SK-N-SH (cell line): ENCODE measurements around the gene CHCHD3. TPM values are rescaled to one million over a fixed set of nuclear protein-coding genes. Genes with fewer than 3 reads are reported as not detected.
A peak's percentile ranks its signal among the peaks of the same experiment; 100 is the strongest.

ENCODE experiments used
- CTCF ChIA-PET: fragments of 300-600, 350-600 bp; formaldehyde crosslinking; extraction: SDS; loops from one replicate; lab custom pipeline; 2021; lab: Yijun Ruan, JAX
- POLR2A ChIA-PET: fragments of 350-600 bp; sonication (Branson Sonifier 250); formaldehyde crosslinking; extraction: SDS; loops from one replicate; lab custom pipeline; 2020; ENCODE audit warnings: antibody characterized with exemption, inconsistent platforms; lab: Yijun Ruan, JAX
- DNase-seq: peaks from one replicate; pipeline ENCODE4 v3.0.0; 2012
- H2AFZ ChIP-seq: fragments of 200-600 bp; sonication (generic); 2 replicates; pipeline ENCODE4 v1.8.1; 2016; ENCODE audit warnings: antibody characterized with exemption, mild to moderate bottlenecking, low read depth
- H3F3A ChIP-seq: fragments of 200-600 bp; sonication (generic); replicated peaks from 2 replicates; pipeline ENCODE3; 2016; ENCODE audit warnings: antibody characterized with exemption, mild to moderate bottlenecking; ENCODE audit not compliant: insufficient read depth
- H3K27ac ChIP-seq, 2 experiments: fragments of 200-500 bp in 1 of 2; fragments of 200-600 bp in 1 of 2; sonication (Bioruptor generic) in 1 of 2; sonication (generic), shearing (Covaris generic) in 1 of 2; 2 replicates each; pipeline versions ENCODE4 v1.5.1 to v1.6.1; 2014 to 2016; ENCODE audit warnings: low read depth in 2 of 2, inconsistent platforms in 1 of 2, low read length in 1 of 2, mild to moderate bottlenecking in 1 of 2, mixed read lengths in 1 of 2
- H3K27me3 ChIP-seq: fragments of 200-600 bp; sonication (generic), shearing (Covaris generic); 2 replicates; pipeline ENCODE4 v1.6.1; 2016; ENCODE audit warnings: mixed run types; ENCODE audit not compliant: insufficient read depth
- H3K36me3 ChIP-seq, 2 experiments: fragments of 200-500 bp in 1 of 2; fragments of 200-600 bp in 1 of 2; sonication (Bioruptor generic) in 1 of 2; sonication (generic) in 1 of 2; replicated peaks in 1 of 2; 2 replicates each; pipeline versions ENCODE3 to v1.5.1; 2014 to 2016; ENCODE audit warnings: low read length in 1 of 2, mild to moderate bottlenecking in 1 of 2; ENCODE audit not compliant: insufficient read depth in 2 of 2, control insufficient read depth in 1 of 2
- H3K4me1 ChIP-seq, 2 experiments: fragments of 200-500 bp in 1 of 2; fragments of 200-600 bp in 1 of 2; sonication (Bioruptor generic) in 1 of 2; sonication (generic), shearing (Covaris generic) in 1 of 2; 2 replicates each; pipeline versions ENCODE4 v1.5.1 to v1.6.1; 2014 to 2016; ENCODE audit warnings: low read depth in 1 of 2, low read length in 1 of 2, mixed run types in 1 of 2; ENCODE audit not compliant: insufficient read depth in 2 of 2, control insufficient read depth in 1 of 2
- H3K4me2 ChIP-seq: fragments of 200-600 bp; sonication (generic), shearing (Covaris generic); 2 replicates; pipeline ENCODE4 v1.6.1; 2017; ENCODE audit warnings: mixed run types
- H3K4me3 ChIP-seq, 2 experiments: fragments of 200-500 bp in 1 of 2; fragments of 200-600 bp in 1 of 2; sonication (Bioruptor generic) in 1 of 2; sonication (generic), shearing (Covaris generic) in 1 of 2; 2 replicates each; pipeline versions ENCODE4 v1.5.1 to v1.8.1; 2014 to 2016; ENCODE audit warnings: low read depth in 2 of 2, inconsistent platforms in 1 of 2, low read length in 1 of 2, mild to moderate bottlenecking in 1 of 2, mixed read lengths in 1 of 2, moderate library complexity in 1 of 2
- H3K79me2 ChIP-seq: fragments of 200-600 bp; sonication (generic); 2 replicates; pipeline ENCODE4 v1.8.1; 2017; ENCODE audit warnings: mild to moderate bottlenecking; ENCODE audit not compliant: insufficient read depth
- H3K9ac ChIP-seq: fragments of 200-600 bp; sonication (generic); 2 replicates; pipeline ENCODE4 v1.6.1; 2017; ENCODE audit warnings: mixed run types
- H3K9me2 ChIP-seq: fragments of 200-600 bp; sonication (generic); 2 replicates; pipeline ENCODE4 v1.6.1; 2017; ENCODE audit warnings: mixed run types
- H3K9me3 ChIP-seq: fragments of 200-600 bp; sonication (generic); 2 replicates; pipeline ENCODE4 v1.6.1; 2017; ENCODE audit warnings: mixed run types, mild to moderate bottlenecking, moderate library complexity
- H4K20me1 ChIP-seq: fragments of 200-600 bp; sonication (generic); 2 replicates; pipeline ENCODE4 v1.6.1; 2017; ENCODE audit warnings: mild to moderate bottlenecking, mixed run types; ENCODE audit not compliant: insufficient read depth
- CHD2 ChIP-seq: fragments of 150-350 bp; IDR thresholded peaks from 2 replicates; pipeline ENCODE4 v1.6.1; 2018; ENCODE audit warnings: low read length; ENCODE audit not compliant: partially characterized antibody
- CTCF ChIP-seq: fragments of 200-600 bp; sonication (generic); IDR thresholded peaks from 2 replicates; pipeline ENCODE4 v1.6.1; 2017; ENCODE audit warnings: antibody characterized with exemption, mild to moderate bottlenecking, moderate library complexity
- FOSL2 ChIP-seq: IDR thresholded peaks from 2 replicates; pipeline ENCODE4 v1.4.0; 2012; ENCODE audit warnings: low read depth, mild to moderate bottlenecking, moderate library complexity, borderline replicate concordance
- FOXJ3 ChIP-seq: sonication (generic); formaldehyde crosslinking; IDR thresholded peaks from 2 replicates; pipeline ENCODE4 v1.5.1; 2020; ENCODE audit warnings: mild to moderate bottlenecking, missing genetic modification reagents
- FOXM1 ChIP-seq: IDR thresholded peaks from 2 replicates; pipeline ENCODE4 v1.4.0; 2012; ENCODE audit warnings: low read depth, mild to moderate bottlenecking
- MEF2A ChIP-seq: IDR thresholded peaks from 2 replicates; pipeline ENCODE4 v1.4.0; 2012; ENCODE audit warnings: low read depth, borderline replicate concordance
- MXI1 ChIP-seq: IDR thresholded peaks from 2 replicates; pipeline ENCODE4 v1.6.1; 2012; ENCODE audit warnings: mild to moderate bottlenecking, low read depth, low read length, improper control_type of control experiment
- NFIC ChIP-seq: IDR thresholded peaks from 2 replicates; pipeline ENCODE4 v1.4.0; 2012; ENCODE audit warnings: borderline replicate concordance
- RAD21 ChIP-seq: IDR thresholded peaks from 2 replicates; pipeline ENCODE4 v1.6.1; 2012; ENCODE audit warnings: mild to moderate bottlenecking, low read length
- RCOR1 ChIP-seq: fragments of 150-350 bp; IDR thresholded peaks from 2 replicates; pipeline ENCODE4 v1.6.1; 2017; ENCODE audit warnings: antibody characterized with exemption, low read length
- RXRA ChIP-seq: IDR thresholded peaks from 2 replicates; pipeline ENCODE4 v1.4.0; 2012; ENCODE audit warnings: low read depth, mild to moderate bottlenecking, borderline replicate concordance
- TCF12 ChIP-seq: IDR thresholded peaks from 2 replicates; pipeline ENCODE4 v1.4.0; 2012
- USF1 ChIP-seq: IDR thresholded peaks from 2 replicates; pipeline ENCODE4 v1.4.0; 2012; ENCODE audit warnings: low read depth, borderline replicate concordance
- USF2 ChIP-seq: fragments of 150-350 bp; IDR thresholded peaks from 2 replicates; pipeline ENCODE4 v1.6.1; 2017; ENCODE audit warnings: antibody characterized with exemption, low read length, low read depth, borderline replicate concordance
- YY1 ChIP-seq: IDR thresholded peaks from 2 replicates; pipeline ENCODE4 v1.4.0; 2012; ENCODE audit warnings: low read depth, mild to moderate bottlenecking
- WGBS: methylation state at CpG from one replicate; pipeline ENCODE4 v1.1.6; 2017; ENCODE audit warnings: low lambda C conversion rate; 5-methylcytosine and 5-hydroxymethylcytosine counted together
- polyA plus RNA-seq, 3 experiments: library from polyadenylated mRNA; depleted of rRNA; stranded (reverse); fragments of >200 nt; gene quantifications; 2 replicates each; pipeline ENCODE4 v1.2.3, GENCODE V29; 2012
- TF ChIP-seq, protein P1 (sequence below): fragments of 150-350 bp; IDR thresholded peaks from 2 replicates; pipeline ENCODE4 v1.6.1; 2016; ENCODE audit warnings: mild to moderate bottlenecking, low read depth, low read length

CHCHD3 gene
- polyA plus RNA-seq, 1 of the 3 experiments (the other 2 are of a cell fraction), result 97.1 TPM

DNA sequence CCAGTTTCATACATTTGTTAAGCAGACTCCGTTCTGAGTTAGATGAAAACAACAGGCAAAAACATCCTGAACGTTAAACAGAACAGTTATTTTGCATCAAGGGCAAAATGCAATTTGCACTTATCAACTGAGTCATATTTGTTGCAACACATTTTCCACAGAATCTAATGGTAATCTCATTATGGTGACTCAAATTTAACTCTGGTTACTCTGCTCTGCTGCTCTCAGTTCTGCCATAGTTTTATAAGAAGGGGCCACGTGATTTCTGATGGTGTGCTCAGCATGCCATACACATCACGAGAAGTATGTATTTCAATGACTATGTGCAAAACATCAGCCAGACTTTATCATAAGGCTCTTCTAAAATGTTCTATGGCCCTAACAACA lies 148.8 kb downstream of the CHCHD3 start (continued):
- TF ChIP-seq USF2 (no peak), RAD21 (no peak), RCOR1 (no peak), FOSL2 (no peak; the same call in 1 of the 2 replicates), CTCF (no peak), USF1 (peak; percentile 74; the same call in 1 of the 2 replicates), YY1 (no peak), RXRA (no peak), MXI1 (no peak), FOXM1 (no peak), CHD2 (no peak), NFIC (no peak), FOXJ3 (CRISPR knock-in tag) (no peak), MEF2A (no peak)
- TF ChIP-seq, protein P1, sequence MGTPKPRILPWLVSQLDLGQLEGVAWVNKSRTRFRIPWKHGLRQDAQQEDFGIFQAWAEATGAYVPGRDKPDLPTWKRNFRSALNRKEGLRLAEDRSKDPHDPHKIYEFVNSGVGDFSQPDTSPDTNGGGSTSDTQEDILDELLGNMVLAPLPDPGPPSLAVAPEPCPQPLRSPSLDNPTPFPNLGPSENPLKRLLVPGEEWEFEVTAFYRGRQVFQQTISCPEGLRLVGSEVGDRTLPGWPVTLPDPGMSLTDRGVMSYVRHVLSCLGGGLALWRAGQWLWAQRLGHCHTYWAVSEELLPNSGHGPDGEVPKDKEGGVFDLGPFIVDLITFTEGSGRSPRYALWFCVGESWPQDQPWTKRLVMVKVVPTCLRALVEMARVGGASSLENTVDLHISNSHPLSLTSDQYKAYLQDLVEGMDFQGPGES, result no peak

DNA sequence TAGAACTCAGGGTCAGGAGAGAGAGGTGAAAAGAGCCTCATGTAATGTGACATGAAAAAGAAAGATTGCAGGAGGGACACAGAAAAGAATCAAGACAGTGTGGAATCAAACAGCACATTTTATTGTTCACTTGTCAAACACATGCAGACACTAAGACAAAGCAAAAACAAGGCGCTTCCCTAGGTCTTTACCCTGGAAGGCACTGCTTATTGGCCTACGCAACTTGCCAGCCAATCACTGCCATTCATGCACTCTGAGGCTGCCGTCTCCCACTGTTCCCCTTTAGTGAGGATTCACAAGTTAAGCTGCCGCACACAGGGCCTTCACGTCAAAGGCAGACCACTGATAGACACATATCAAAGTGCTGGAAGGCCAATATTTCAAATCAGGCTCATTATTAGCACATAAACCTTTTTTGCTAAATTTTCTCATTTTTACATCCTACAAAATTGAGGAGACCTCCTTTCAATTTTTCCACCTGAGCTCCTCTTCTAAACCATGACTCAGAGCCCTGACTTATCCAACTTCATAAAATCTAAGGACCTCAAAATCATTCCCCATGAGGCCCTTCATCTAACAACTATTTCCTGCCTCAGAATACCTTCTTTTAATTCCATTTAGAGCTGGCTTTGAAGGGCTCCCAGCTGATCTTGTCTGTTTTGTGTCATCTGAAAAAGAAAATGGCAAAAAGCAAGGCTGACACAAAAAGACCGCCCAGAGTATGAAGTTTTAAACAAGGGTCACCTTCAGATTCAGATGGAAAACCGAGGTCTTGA lies 149.4 kb downstream of the CHCHD3 start:
- Histone ChIP-seq H3K9me3 (no peaks in the 10 kb centered on the region), H3F3A (no peaks in the 10 kb centered on the region)

More for the DNA sequence above, 149.4 kb downstream of the CHCHD3 start:
- no peak overlapping the region for H3K4me3 ChIP-seq
- DNase-seq, result no peak
- H3K9me2 ChIP-seq, result no peaks in the 10 kb centered on the region
- TF ChIP-seq TCF12 (peak; percentile 39; the same call in 1 of the 2 replicates), CHD2 (no peak)
- peaks cover 11 to 14% of the 10 kb centered on the region in 2 experiments; a peak in 3 of 4 replicates for H3K4me1 ChIP-seq
- WGBS, result 85% methylated on average over 7 of the region's 7 CpGs
- 0 out of 2 replicates have a peak overlapping the region, but pooled peaks have one; percentile 13 for H3K4me2 ChIP-seq
- H3K9ac ChIP-seq, result no peak overlapping the region
- peak overlapping the region; percentile 5 to 38 for H3K27ac ChIP-seq
- H2AFZ ChIP-seq, result no peak overlapping the region
- H3K36me3 ChIP-seq, result peaks cover 0 to 4% of the 10 kb centered on the region in 2 experiments
- no peaks in the 10 kb centered on the region for H4K20me1 ChIP-seq
- no peaks in the 10 kb centered on the region for H3K27me3 ChIP-seq
- CTCF ChIA-PET, result interaction anchor here (1.1 to 1.5 kb wide), 2 partner anchors 9 to 352 kb away, joined by 3 to 6 read pairs; no protein-coding TSS in a partner anchor
- POLR2A ChIA-PET, result no interaction called here
- H3K79me2 ChIP-seq, result no peaks in the 10 kb centered on the region
